AG20443 (cell line): ENCODE results near the gene NRGN.

ENCODE experiments used
- DNase-seq: peaks from one replicate; pipeline ENCODE4 v3.0.0; 2012; ENCODE audit warnings: low spot score, mixed read lengths

The NRGN gene

DNA sequence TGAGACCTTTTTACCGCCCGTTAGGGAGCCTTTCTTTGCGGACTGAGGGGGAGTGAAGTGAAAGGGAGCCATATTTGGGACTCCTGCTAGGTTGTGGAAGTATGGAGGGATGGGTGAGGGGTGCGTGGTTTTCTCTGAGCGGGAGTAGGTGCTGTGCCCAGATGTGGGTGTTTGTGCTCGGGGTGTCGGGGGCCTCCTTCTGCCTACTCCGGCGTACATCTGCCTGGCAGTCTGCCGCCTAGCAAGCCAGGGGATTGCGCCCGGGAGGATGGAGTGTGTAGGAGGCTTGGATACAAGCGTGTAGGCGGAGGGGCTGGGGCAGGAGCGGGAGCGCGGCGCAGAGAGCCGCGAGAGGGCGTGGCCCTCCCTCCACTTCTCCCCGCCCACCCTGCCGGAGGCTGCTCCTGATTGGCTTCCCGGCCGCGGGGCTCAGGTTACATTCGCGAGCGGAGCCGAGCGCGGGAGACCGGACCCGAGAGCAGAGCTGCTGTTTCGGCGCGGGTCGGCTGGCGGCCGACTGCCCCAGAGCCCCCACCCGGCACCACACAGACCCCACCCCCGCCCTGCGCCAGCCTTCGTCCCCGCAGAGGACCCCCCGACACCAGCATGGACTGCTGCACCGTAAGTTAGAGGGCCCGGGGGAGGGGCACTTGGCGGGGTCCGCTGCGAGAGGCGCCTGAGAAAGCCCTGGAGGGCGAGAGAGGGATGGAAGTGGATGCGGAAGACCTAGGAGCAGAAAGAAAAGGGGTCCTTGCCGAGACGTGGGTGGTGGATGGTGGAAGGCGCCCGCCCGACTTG, at the start of gene NRGN:
NRGN (plus strand) TSS at position 464 of the 798 bp plus-strand sequence; CDS start at position 607, 143 bp downstream.
- DNase-seq = peak; percentile 98

DNA sequence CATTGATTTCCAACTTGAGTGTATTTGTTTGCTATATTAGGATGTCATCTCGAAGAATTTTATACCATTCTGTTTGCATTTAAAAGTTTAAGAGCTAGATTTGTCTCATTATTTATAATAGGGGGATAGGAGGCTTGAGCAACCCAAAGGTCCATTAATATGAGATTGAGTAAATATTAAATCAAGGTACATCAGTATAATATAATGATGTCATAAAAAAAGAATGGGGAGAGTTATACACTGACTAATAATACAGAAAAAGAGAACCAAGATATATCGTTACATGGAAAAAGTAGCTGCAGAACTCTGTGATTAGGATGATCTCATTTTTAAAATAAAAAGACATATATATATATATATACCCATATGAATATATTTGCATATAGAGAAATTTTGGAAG, 46.6 kb upstream of the NRGN start:
- no peak for DNase-seq

GRCh38 chr11:124699547-124699946, 40.2 kb upstream of the NRGN start:
- DNase-seq = no peak

GRCh38 chr11:124700028-124700427, 39.7 kb upstream of the NRGN start:
- no peak for DNase-seq

- DNase-seq = no peak
Measured at GRCh38 chr11:124707829-124708228, 31.9 kb upstream of the NRGN start.

DNA sequence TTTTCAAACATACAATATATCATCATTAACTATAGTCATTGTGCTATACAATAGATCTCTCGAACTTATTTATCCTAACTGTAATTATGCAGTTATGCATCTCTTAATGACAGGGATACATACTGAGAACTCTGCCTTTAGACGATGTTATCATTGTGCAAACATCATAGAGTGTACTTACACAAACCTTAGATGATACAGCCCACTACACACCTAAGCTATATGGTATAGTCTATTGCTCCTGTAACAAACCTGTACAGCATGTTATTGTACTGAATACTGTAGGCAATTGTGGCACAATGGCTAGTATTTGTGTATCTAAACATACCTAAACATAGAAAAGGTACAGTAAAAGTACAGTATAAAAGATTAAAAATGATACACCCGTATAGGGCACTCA, 27.4 kb upstream of the NRGN start:
- no peak for DNase-seq

DNA sequence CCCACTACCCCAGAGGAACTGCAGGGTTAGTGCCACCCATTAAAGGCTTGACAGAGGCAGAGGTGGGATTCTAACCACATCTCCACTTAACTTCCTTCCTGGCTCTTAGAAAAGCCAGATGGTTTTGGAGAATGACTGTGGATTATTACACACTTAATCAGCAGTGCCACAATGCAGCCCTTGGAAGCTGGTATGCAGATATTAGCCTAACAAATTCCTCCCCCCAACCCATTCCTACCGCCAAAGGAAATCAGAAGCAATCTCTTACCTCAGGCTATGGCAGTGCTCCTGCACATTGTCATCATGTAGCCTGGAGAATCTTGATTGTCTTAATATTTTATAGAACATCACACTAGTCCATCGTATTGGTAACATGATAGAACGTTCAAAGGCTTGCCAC, 23.2 kb upstream of the NRGN start:
- DNase-seq = no peak

DNA sequence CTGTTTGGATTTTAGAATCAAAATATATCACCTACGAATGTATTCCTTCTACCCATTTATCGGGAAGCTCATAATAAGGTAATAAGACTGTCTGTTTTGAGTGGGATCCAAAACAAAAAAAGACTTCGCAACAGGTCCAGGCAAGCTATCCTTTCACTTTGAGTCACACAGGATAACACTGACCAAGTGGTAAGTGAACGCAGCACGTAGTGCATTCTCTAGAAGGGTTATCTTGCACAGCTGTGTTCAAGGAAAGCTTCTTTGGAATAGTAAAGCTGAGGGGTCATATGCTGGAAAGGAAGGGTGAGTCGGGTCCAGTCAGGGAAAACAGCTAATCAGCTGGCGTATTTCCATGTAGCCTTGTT, 22.3 kb upstream of the NRGN start:
- DNase-seq = no peak

GRCh38 chr11:124717786-124718651, 21.7 kb upstream of the NRGN start:
- peak; percentile 53 for DNase-seq

DNA sequence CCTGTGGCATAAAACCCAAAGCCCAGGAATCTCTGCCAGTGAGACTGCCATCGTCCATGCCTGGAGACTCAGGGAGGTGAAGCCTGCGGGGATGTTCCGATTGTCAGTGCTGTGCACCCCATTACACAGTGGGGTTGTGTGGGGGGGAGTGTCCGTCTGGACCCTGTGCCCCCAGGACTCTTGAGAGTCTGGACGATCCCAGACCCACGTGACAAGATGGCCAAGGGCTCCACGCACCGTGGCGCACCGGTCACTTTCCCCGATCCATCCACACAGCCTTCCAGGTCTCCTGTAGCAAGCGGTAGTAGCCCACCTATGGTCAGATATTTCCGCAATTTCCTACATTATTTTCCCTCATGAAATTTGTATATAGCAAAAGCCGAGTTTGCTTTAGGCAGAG, 20.9 kb upstream of the NRGN start:
- DNase-seq = no peak

GRCh38 chr11:124719534-124719933, 20.2 kb upstream of the NRGN start:
- DNase-seq = no peak

- no peak for DNase-seq
Measured at GRCh38 chr11:124722176-124722575, 17.6 kb upstream of the NRGN start.

- no peak for DNase-seq
Measured at GRCh38 chr11:124724979-124725718, 14.6 kb upstream of the NRGN start.

DNA sequence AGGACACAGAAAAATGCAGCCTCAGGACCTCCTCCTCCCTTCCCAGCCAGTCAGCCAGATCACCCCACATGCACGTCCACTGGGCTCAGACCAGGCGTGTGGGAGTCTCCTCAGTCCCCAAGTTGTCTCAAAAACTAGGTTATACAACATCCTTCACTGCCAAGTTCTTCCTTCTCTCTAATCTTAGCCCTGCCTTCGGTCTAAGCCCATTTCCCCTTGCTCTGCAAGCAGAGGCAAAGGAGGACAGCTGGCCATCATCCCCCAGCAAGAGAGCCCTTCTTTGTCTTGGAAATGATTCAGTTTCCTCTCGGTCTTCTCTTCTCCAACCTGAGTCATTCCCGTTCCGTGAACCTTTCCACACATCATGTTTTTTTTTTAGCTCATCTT, 14.0 kb upstream of the NRGN start:
- DNase-seq = no peak

GRCh38 chr11:124727474-124727873, 12.3 kb upstream of the NRGN start:
- DNase-seq = no peak

DNA sequence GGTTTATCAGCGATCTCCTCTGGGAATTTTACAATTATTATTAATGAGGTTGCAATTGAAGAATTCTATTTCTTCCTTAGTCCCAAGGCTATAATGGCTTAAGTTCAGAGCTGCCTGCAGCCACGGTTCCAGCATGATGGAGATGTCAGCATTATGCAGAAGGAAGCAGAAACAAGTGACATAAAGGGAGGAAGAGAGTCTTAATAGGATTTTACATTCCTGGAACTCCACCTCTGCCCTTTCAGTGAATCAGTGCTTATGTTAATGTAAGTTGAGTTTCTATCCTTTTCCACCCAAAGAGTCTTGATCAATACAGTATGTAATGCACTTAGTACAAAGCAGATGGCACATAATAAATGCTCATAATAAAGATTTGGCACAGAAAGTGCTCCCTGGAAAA, 11.6 kb upstream of the NRGN start:
- DNase-seq = no peak

DNA sequence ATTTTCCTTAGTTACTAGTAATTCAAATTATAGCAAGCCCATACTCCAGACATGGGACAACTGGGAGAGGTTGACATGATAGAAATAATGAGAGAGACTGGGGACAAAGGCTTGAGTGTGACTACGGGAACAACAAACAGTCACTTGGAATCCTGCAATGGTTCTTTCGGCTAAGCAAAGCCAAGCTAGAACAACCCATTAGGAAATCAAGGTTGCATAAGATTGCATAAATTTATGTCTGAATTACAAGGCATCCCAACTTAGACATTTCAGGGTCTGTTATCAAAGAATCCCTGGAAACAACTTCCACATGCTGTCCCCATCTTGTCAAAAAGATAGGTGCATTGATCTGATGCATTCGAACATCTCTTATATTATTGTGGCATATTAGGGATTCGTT, 10.2 kb upstream of the NRGN start:
- DNase-seq = no peak

DNA sequence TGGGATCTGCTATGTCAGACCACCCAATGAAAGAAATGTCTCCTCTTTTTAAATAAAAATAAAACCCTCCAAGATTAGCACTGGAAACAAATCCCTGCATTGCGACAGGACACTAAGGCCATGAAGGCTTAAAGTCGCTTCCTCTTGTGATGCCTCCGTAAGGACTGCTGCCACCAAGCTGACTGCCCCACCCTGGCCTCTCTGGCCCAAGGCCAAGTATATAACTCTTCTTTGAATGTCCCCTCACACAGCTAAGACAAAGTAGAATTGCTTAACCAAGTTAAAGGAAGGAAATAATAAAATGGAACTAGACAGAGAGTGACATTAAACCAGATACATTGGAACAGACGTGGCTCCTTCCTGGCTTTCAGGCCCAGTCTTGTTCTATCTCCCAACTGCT, 7.5 kb upstream of the NRGN start:
- DNase-seq = no peak

DNA sequence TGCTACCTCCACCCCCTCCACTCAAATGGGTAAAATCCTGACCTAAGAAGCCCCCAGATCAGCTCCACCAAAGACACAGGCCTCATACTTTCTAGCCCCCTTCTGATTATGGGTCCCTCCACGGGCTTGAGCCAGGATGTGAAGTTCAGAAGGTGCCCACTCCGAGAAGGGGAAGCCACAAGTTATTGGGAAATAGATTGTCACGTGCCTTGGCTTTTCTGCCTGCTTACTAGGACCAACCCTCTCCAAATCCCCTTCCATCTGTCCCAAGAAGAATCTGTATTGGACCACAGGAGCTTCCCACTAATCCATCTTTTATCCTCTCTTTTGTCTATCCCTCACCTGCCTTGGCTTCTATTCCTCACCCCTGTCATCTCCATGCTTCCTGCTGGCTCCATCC, 3.0 kb upstream of the NRGN start:
- DNase-seq = no peak

DNA sequence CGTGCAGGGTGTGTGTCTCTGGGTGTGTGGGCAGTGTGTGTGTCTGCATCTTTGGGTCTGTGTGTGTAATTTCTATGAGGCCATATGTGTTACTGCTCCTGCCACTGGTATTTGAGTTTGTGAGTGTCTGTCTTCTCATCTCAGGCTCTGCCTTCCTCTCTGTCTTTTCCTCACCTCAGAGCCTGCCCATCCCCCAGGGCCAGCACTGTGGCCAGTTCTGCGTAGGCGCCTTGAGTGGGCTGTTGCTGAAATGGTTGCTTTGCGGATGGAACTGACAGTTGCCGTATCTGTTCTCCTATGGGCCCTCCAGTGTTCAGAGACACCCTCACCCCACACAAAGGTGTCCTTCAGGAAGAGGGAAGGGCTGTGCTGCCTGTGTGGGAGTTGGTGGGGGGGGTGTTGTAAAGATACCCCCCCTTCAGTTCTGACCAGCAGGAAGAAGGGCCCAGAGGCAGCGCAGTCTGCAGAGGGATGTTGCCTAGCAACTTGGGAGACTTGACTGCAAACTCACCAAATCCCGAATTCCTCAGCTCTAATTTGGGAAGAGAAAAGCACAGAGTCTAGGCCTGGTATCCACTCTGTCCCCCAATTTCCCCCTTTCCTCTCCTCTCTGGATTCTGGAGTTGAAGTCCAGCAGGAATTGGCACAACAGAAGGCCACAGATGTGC, 2.0 kb upstream of the NRGN start:
- DNase-seq = no peak

- no peak for DNase-seq
Measured at GRCh38 chr11:124738713-124739478, 846 bp upstream of the NRGN start.
